Common myeloid progenitor, CD34-positive (primary cell): ENCODE data around the gene CACNA1H.

Experiments used
- CTCF ChIA-PET: fragments of 350-600 bp; sonication (Branson Sonifier 250); formaldehyde crosslinking; loops from one replicate; lab custom pipeline; 2021; ENCODE audit warnings: antibody characterized with exemption; lab: Charles Lee
- POLR2A ChIA-PET: fragments of 350-600 bp; sonication (Branson Sonifier 250); formaldehyde crosslinking; loops from one replicate; lab custom pipeline; 2021; ENCODE audit warnings: antibody characterized with exemption; lab: Charles Lee
- DNase-seq, 3 donors: peaks; one replicate each; pipeline versions ENCODE4 v3.0.0 to v3.0.0-alpha.2; 2013
- H3K27ac ChIP-seq, 2 experiments: 1 replicate in 1 of 2; 2 replicates in 1 of 2; pipeline ENCODE4 v1.7.0; 2013; ENCODE audit warnings: inconsistent platforms in 2 of 2, low read length in 2 of 2, mild to moderate bottlenecking in 2 of 2, low read depth in 1 of 2, moderate library complexity in 1 of 2; ENCODE audit not compliant: severe bottlenecking in 2 of 2, insufficient read depth in 1 of 2, poor library complexity in 1 of 2
- H3K27me3 ChIP-seq, 5 experiments: replicated peaks in 2 of 5; 1 replicate in 3 of 5; 2 replicates in 2 of 5; pipeline versions ENCODE4 v1.6.1 to v1.7.0; 2013; ENCODE audit warnings: low read length in 4 of 5, mild to moderate bottlenecking in 2 of 5, moderate library complexity in 2 of 5, inconsistent platforms in 1 of 5; ENCODE audit not compliant: insufficient read depth in 5 of 5, control insufficient read depth in 4 of 5
- H3K36me3 ChIP-seq, 4 experiments: 1 replicate in 2 of 4; 2 replicates in 2 of 4; pipeline versions ENCODE4 v1.6.1 to v1.7.0; 2013; ENCODE audit warnings: low read length in 3 of 4, control low read depth in 1 of 4, mild to moderate bottlenecking in 1 of 4; ENCODE audit not compliant: control insufficient read depth in 4 of 4, insufficient read depth in 4 of 4
- H3K4me1 ChIP-seq, 4 experiments: 1 replicate in 3 of 4; 2 replicates in 1 of 4; pipeline versions ENCODE4 v1.6.1 to v1.7.1; 2013; ENCODE audit warnings: low read length in 3 of 4, mild to moderate bottlenecking in 3 of 4, control low read depth in 1 of 4, inconsistent platforms in 1 of 4, moderate library complexity in 1 of 4; ENCODE audit not compliant: control insufficient read depth in 4 of 4, insufficient read depth in 4 of 4; ENCODE audit errors: control extremely low read depth in 1 of 4
- H3K4me3 ChIP-seq, 7 experiments: 1 replicate in 4 of 7; 2 replicates in 3 of 7; pipeline versions ENCODE4 v1.5.1 to v1.7.0; 2013; ENCODE audit warnings: mild to moderate bottlenecking in 7 of 7, low read length in 6 of 7, moderate library complexity in 6 of 7, inconsistent platforms in 2 of 7, low read depth in 2 of 7, control low read depth in 1 of 7; ENCODE audit not compliant: insufficient read depth in 4 of 7, control insufficient read depth in 1 of 7; ENCODE audit errors: extremely low read depth in 1 of 7
- H3K9me3 ChIP-seq, 5 experiments: 1 replicate in 4 of 5; 2 replicates in 1 of 5; pipeline versions ENCODE4 v1.6.1 to v1.7.1; 2013; ENCODE audit warnings: low read length in 4 of 5, mild to moderate bottlenecking in 2 of 5, inconsistent platforms in 1 of 5, low read depth in 1 of 5, moderate library complexity in 1 of 5; ENCODE audit not compliant: control insufficient read depth in 4 of 5, insufficient read depth in 2 of 5; ENCODE audit errors: control extremely low read depth in 1 of 5
- WGBS: methylation state at CpG from one replicate; pipeline ENCODE4 v1.1.5; 2013; ENCODE audit not compliant: insufficient coverage; 5-methylcytosine and 5-hydroxymethylcytosine counted together

Gene CACNA1H

GRCh38 chr16:1213796-1214372 lies 61.0 kb downstream of the CACNA1H start:
- 82% methylated on average over 12 of the region's 25 CpGs for WGBS
- Histone ChIP-seq H3K27ac (no peak overlapping the region), H3K27me3 (no peaks in the 10 kb centered on the region), H3K9me3 (no peaks in the 10 kb centered on the region), H3K36me3 (no peaks in the 10 kb centered on the region), H3K4me1 (no peaks in the 10 kb centered on the region), H3K4me3 (no peak overlapping the region)
- POLR2A ChIA-PET, result no interaction called here
- CTCF ChIA-PET, result no interaction called here
- no peak for DNase-seq

GRCh38 chr16:1214719-1215118 lies 61.8 kb downstream of the CACNA1H start:
- WGBS, result 88% methylated on average over 11 of the region's 16 CpGs

GRCh38 chr16:1215574-1216295 lies 62.8 kb downstream of the CACNA1H start:
- Histone ChIP-seq H3K27ac (no peak overlapping the region), H3K27me3 (no peaks in the 10 kb centered on the region), H3K36me3 (no peaks in the 10 kb centered on the region), H3K4me1 (no peaks in the 10 kb centered on the region), H3K4me3 (no peak overlapping the region), H3K9me3 (no peaks in the 10 kb centered on the region)
- no peak for DNase-seq
- ChIA-PET CTCF (no interaction called here), POLR2A (no interaction called here)
- 69% methylated on average over 30 of the region's 32 CpGs for WGBS

More at GRCh38 chr16:1214719-1215118, 61.8 kb downstream of the CACNA1H start:
- H3K27me3 ChIP-seq, result no peaks in the 10 kb centered on the region
- H3K4me1 ChIP-seq, result no peaks in the 10 kb centered on the region
- no peak overlapping the region for H3K27ac ChIP-seq
- ChIA-PET CTCF (no interaction called here), POLR2A (no interaction called here)
- DNase-seq, result no peak
- no peak overlapping the region for H3K4me3 ChIP-seq
- H3K9me3 ChIP-seq, result no peaks in the 10 kb centered on the region
- no peaks in the 10 kb centered on the region for H3K36me3 ChIP-seq

DNA sequence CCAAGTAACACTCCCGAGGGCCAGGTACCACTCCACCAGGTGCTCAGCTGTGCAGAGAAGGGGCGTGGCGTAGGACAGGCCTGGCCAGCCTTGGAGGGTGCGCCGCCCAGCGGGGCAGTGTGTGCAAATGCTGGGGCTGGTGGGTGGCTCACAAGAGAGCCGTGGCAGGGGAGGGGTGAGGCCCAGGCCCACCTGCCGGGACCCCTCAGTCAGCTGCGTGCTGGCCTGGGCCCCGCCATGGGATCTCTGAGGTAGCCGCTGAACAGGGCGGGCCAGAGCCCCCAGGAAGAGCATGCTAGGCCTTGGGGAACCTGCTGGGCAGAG lies 63.4 kb downstream of the CACNA1H start:
- H3K4me3 ChIP-seq, result no peak overlapping the region
- 80% methylated on average over 12 of the region's 12 CpGs for WGBS

GRCh38 chr16:1216681-1217400 lies 63.9 kb downstream of the CACNA1H start:
- WGBS, result 93% methylated on average over 30 of the region's 32 CpGs
- H3K27ac ChIP-seq, result no peak overlapping the region
- H3K27me3 ChIP-seq, result no peaks in the 10 kb centered on the region
- no peaks in the 10 kb centered on the region for H3K36me3 ChIP-seq
- POLR2A ChIA-PET, result no interaction called here
- no peaks in the 10 kb centered on the region for H3K4me1 ChIP-seq
- CTCF ChIA-PET, result no interaction called here
- H3K4me3 ChIP-seq, result no peak overlapping the region
- no peaks in the 10 kb centered on the region for H3K9me3 ChIP-seq
- no peak for DNase-seq

More for the DNA sequence above, 63.4 kb downstream of the CACNA1H start:
- no peaks in the 10 kb centered on the region for H3K36me3 ChIP-seq
- no peaks in the 10 kb centered on the region for H3K4me1 ChIP-seq
- ChIA-PET POLR2A (no interaction called here), CTCF (no interaction called here)
- no peaks in the 10 kb centered on the region for H3K9me3 ChIP-seq
- DNase-seq, result no peak
- no peaks in the 10 kb centered on the region for H3K27me3 ChIP-seq
- no peak overlapping the region for H3K27ac ChIP-seq

- POLR2A ChIA-PET, result interaction anchor here (0.5 kb wide), 1 partner anchor 242 kb away, joined by 4 read pairs; no protein-coding TSS in a partner anchor
- H3K4me1 ChIP-seq, result no peaks in the 10 kb centered on the region
- CTCF ChIA-PET, result no interaction called here
Measured at GRCh38 chr16:1217526-1217925, 64.6 kb downstream of the CACNA1H start.

More at GRCh38 chr16:1217526-1217925, 64.6 kb downstream of the CACNA1H start:
- Histone ChIP-seq H3K27me3 (no peaks in the 10 kb centered on the region), H3K36me3 (no peaks in the 10 kb centered on the region), H3K9me3 (no peaks in the 10 kb centered on the region), H3K27ac (no peak overlapping the region), H3K4me3 (no peak overlapping the region)
- WGBS, result 92% methylated on average over 21 of the region's 24 CpGs
- no peak for DNase-seq
